ENCODE measurements around the gene EFNA4. TPM values are rescaled to one million over a fixed set of nuclear protein-coding genes. Genes with fewer than 3 reads are reported as not detected.
A peak's percentile ranks its signal among the peaks of the same experiment; 100 is the strongest.

EFNA4 gene
- total and polyA plus RNA-seq, 2 of the 4 experiments (the other 2 are of a cell fraction): 3.8 to 11.8 TPM

GRCh38 chr1:155061381-155062150 lies 2.0 kb upstream of the EFNA4 start (continued):
- no peak for TF ChIP-seq ELK1 (IDR thresholded peaks at IDR 0.05; ENCODE audit: borderline replicate concordance, low read depth, low read length)
- no peak for TF ChIP-seq RFX5 (IDR thresholded peaks at IDR 0.05; ENCODE audit: low read depth, low read length)

GRCh38 chr1:155062151-155062686 lies 1.3 kb upstream of the EFNA4 start:
- peak overlapping the region; percentile 64 for H2AFZ ChIP-seq (replicated peaks; ENCODE audit: low read length, poor library complexity)
- no peak overlapping the region for H2AK5ac ChIP-seq (ENCODE audit: low read depth, low read length)
- H3K4me3 ChIP-seq (ENCODE audit: insufficient read depth, low read depth, low read length): no peak overlapping the region
- H3K27me3 ChIP-seq (ENCODE audit: control insufficient read depth, insufficient read depth, low read length): no peaks in the 10 kb centered on the region
- H3K14ac ChIP-seq (replicated peaks; ENCODE audit: low read depth, low read length): no peak overlapping the region
- no peaks in the 10 kb centered on the region for H3K9me3 ChIP-seq (ENCODE audit: control insufficient read depth, insufficient read depth, low read length)
- CTCF ChIA-PET: interaction anchor here (0.6 to 1.5 kb wide), 6 partner anchors 13 to 155 kb away, joined by 3 to 12 read pairs (median 4); no protein-coding TSS in a partner anchor
- POLR2A ChIA-PET (ENCODE audit: unreplicated experiment): no interaction called here
- TF ChIP-seq CTCF (conservative IDR thresholded peaks at IDR 0.05; ENCODE audit: low read depth, low read length) (peak; percentile 17; the same call in 1 of the 2 replicates), USF2 (IDR thresholded peaks at IDR 0.05; ENCODE audit: low read depth, low read length) (no peak)
- no peak overlapping the region for H3K4ac ChIP-seq (ENCODE audit: low read depth, low read length)
- BruUV-seq (replicated peaks): no TSS peak
- 30% methylated on average over 6 of the region's 29 CpGs; no CpG with 5 or more reads in 1 of the 2 experiments for WGBS, 2 experiments (ENCODE audit: extremely low coverage in 2 of 2, insufficient read length in 1 of 2)
- peaks cover 14% of the 10 kb centered on the region for H3K36me3 ChIP-seq (ENCODE audit: control insufficient read depth, insufficient read depth, low read length)
- H3K27ac ChIP-seq (ENCODE audit: insufficient read depth, low read length): no peak overlapping the region
- no peak overlapping the region for H4K91ac ChIP-seq (ENCODE audit: insufficient read depth, low read depth, low read length)
- H2BK5ac ChIP-seq (ENCODE audit: low read depth, low read length, poor library complexity, severe bottlenecking): no peak overlapping the region
- dilution Hi-C loops (cut with HindIII; ENCODE audit: low sequenced_read_pairs, unreplicated experiment) (no loop called here), in situ Hi-C loops (cut with MboI; ENCODE audit: low sequenced_read_pairs) (no loop called here), intact Hi-C loops (cut with micrococcal nuclease) (loop anchor here (5.0 kb wide), 1 partner anchor 105 kb away; the partner anchor contains the start of gene PBXIP1)
- no peak overlapping the region for H3K18ac ChIP-seq (ENCODE audit: low read depth, low read length)
- H4K20me1 ChIP-seq (ENCODE audit: insufficient read depth, low read length): peaks cover 17% of the 10 kb centered on the region
- H3K23ac ChIP-seq (ENCODE audit: low read depth, low read length): no peak overlapping the region
- H2BK20ac ChIP-seq (ENCODE audit: low read depth, low read length): no peak overlapping the region
- no peak overlapping the region for H4K5ac ChIP-seq (ENCODE audit: low read depth, low read length)
- peaks cover 4% of the 10 kb centered on the region; the same call in 1 of the 2 replicates for H3K4me1 ChIP-seq (ENCODE audit: control insufficient read depth, insufficient read depth, low read length)
- H3K9me1 ChIP-seq (ENCODE audit: insufficient read depth, low read length): peaks cover 3% of the 10 kb centered on the region; the same call in 1 of the 2 replicates
- no peak overlapping the region for H2BK15ac ChIP-seq (ENCODE audit: low read depth, low read length)
- peaks cover 10 to 17% of the 10 kb centered on the region in 2 experiments for H3K79me1 ChIP-seq (ENCODE audit: low read depth in 1 of 2, low read length in 2 of 2)
- H3K4me2 ChIP-seq (ENCODE audit: low read depth, low read length): no peak overlapping the region
- DNase-seq: no peak
- H3K56ac ChIP-seq (ENCODE audit: extremely low read depth, insufficient read depth, low read length): no peak overlapping the region
- no peak overlapping the region for H2AK9ac ChIP-seq (replicated peaks; ENCODE audit: low read depth, low read length, poor library complexity)
- H4K8ac ChIP-seq (ENCODE audit: low read depth in 2 of 2, low read length in 2 of 2): no peak overlapping the region
- H2BK120ac ChIP-seq (ENCODE audit: low read depth, low read length): no peak overlapping the region
- ATAC-seq (ENCODE audit: low read depth): no peak
- H3K9ac ChIP-seq (ENCODE audit: low read depth, low read length): no peak overlapping the region
